GM23338 (cell line): ENCODE data around the gene FKBP2. TPM values are rescaled to one million over a fixed set of nuclear protein-coding genes. Genes with fewer than 3 reads are reported as not detected.

ENCODE experiments used
- ATAC-seq: fragments of 200-7000 bp; cut with Tn5 transposase; 3 replicates; pipeline ENCODE4 v1.9.1; 2020
- DNase-seq: peaks from one replicate; pipeline ENCODE4 v3.0.0-alpha.2; 2015; ENCODE audit warnings: low spot score
- H2AFZ ChIP-seq: fragments of 200-600 bp; sonication (generic); 2 replicates; pipeline ENCODE4 v1.8.0; 2016; ENCODE audit warnings: antibody characterized with exemption, mild to moderate bottlenecking, moderate library complexity
- H3F3A ChIP-seq: fragments of 200-600 bp; sonication (generic); replicated peaks from 2 replicates; pipeline ENCODE4 v1.8.0; 2017; ENCODE audit warnings: antibody characterized with exemption, mixed run types, low read depth
- H3K27ac ChIP-seq: fragments of 200-600 bp; sonication (generic); 2 replicates; pipeline ENCODE4 v1.6.1; 2016; ENCODE audit warnings: low read depth
- H3K27me3 ChIP-seq: fragments of 200-600 bp; sonication (generic); 2 replicates; pipeline ENCODE4 v1.8.0; 2016; ENCODE audit warnings: mild to moderate bottlenecking, mixed run types, moderate library complexity; ENCODE audit not compliant: insufficient read depth
- H3K36me3 ChIP-seq: fragments of 200-600 bp; sonication (generic); 2 replicates; pipeline ENCODE4 v1.8.0; 2016; ENCODE audit warnings: mild to moderate bottlenecking; ENCODE audit not compliant: insufficient read depth
- H3K4me1 ChIP-seq: fragments of 200-600 bp; sonication (generic); 2 replicates; pipeline ENCODE4 v1.8.0; 2016; ENCODE audit warnings: mild to moderate bottlenecking, moderate library complexity; ENCODE audit not compliant: insufficient read depth
- H3K4me2 ChIP-seq: fragments of 200-600 bp; sonication (generic); 2 replicates; pipeline ENCODE4 v1.7.1; 2017; ENCODE audit warnings: mixed run types
- H3K4me3 ChIP-seq: fragments of 200-600 bp; sonication (generic); 2 replicates; pipeline ENCODE4 v1.6.1; 2016; ENCODE audit warnings: mixed run types
- H3K79me2 ChIP-seq: fragments of 200-600 bp; sonication (generic); replicated peaks from 2 replicates; pipeline ENCODE4 v1.8.0; 2017; ENCODE audit warnings: mild to moderate bottlenecking; ENCODE audit not compliant: insufficient read depth
- H3K9me2 ChIP-seq: fragments of 200-600 bp; sonication (generic); 2 replicates; pipeline ENCODE4 v1.8.0; 2017; ENCODE audit not compliant: insufficient read depth
- H4K20me1 ChIP-seq: fragments of 200-600 bp; sonication (generic); replicated peaks from 2 replicates; pipeline ENCODE4 v1.8.0; 2017; ENCODE audit warnings: mild to moderate bottlenecking; ENCODE audit not compliant: insufficient read depth
- H3K27ac Mint-ChIP-seq: 2 replicates; pipeline ENCODE4 v1.8.0; 2020; ENCODE audit warnings: inconsistent platforms, mild to moderate bottlenecking, moderate library complexity, mixed read lengths
- H3K27me3 Mint-ChIP-seq: 3 replicates; pipeline ENCODE4 v1.8.0; 2022; ENCODE audit warnings: low read depth, mild to moderate bottlenecking, moderate library complexity, mixed read lengths, inconsistent platforms; ENCODE audit not compliant: insufficient read depth, poor library complexity
- H3K36me3 Mint-ChIP-seq: 3 replicates; pipeline ENCODE4 v1.8.0; 2021; ENCODE audit warnings: low read depth, mild to moderate bottlenecking, inconsistent platforms, moderate library complexity, mixed read lengths
- H3K4me1 Mint-ChIP-seq: 3 replicates; pipeline ENCODE4 v1.8.0; 2020; ENCODE audit warnings: mild to moderate bottlenecking, inconsistent platforms, mixed read lengths
- H3K4me3 Mint-ChIP-seq: 3 replicates; pipeline ENCODE4 v1.8.0; 2021; ENCODE audit warnings: moderate library complexity, mild to moderate bottlenecking, inconsistent platforms, mixed read lengths
- H3K9me3 Mint-ChIP-seq: 3 replicates; pipeline ENCODE4 v1.8.0; 2020; ENCODE audit warnings: moderate library complexity, mild to moderate bottlenecking, inconsistent platforms, mixed read lengths
- CREB1 ChIP-seq: fragments of 250-450 bp; sonication (Bioruptor Pico); IDR thresholded peaks from 2 replicates; pipeline ENCODE4 v1.5.0; 2020; ENCODE audit warnings: low read depth, mild to moderate bottlenecking, moderate library complexity
- CTCF ChIP-seq, 2 experiments: fragments of 200-600 bp in 1 of 2; sonication (generic) in 1 of 2; conservative IDR thresholded peaks; 2 replicates each; pipeline versions ENCODE4 v1.5.1 to v1.6.1; 2016 to 2017; ENCODE audit warnings: antibody characterized with exemption in 2 of 2, low read depth in 2 of 2, mild to moderate bottlenecking in 2 of 2, moderate library complexity in 1 of 2
- ETS1 ChIP-seq: IDR thresholded peaks from 2 replicates; pipeline ENCODE4 v1.6.1; 2016; ENCODE audit warnings: antibody characterized with exemption
- EZH2 ChIP-seq: fragments of 200-600 bp; sonication (generic); IDR thresholded peaks from one replicate; pipeline ENCODE4 v1.8.0; 2017; ENCODE audit warnings: antibody characterized with exemption, mild to moderate bottlenecking, low read depth; ENCODE audit not compliant: unreplicated experiment
- EZH2phosphoT487 ChIP-seq: fragments of 200-600 bp; sonication (generic); IDR thresholded peaks from one replicate; pipeline ENCODE4 v1.8.1; 2018; ENCODE audit warnings: antibody characterized with exemption; ENCODE audit not compliant: unreplicated experiment
- POLR2AphosphoS5 ChIP-seq: IDR thresholded peaks from 2 replicates; pipeline ENCODE4 v1.6.1; 2016; ENCODE audit warnings: antibody characterized with exemption, low read depth
- REST ChIP-seq: IDR thresholded peaks from one replicate; pipeline ENCODE4 v1.6.1; 2018; ENCODE audit warnings: antibody characterized with exemption; ENCODE audit not compliant: unreplicated experiment
- ZNF114 ChIP-seq: fragments of 250-450 bp; sonication (Bioruptor Pico); IDR thresholded peaks from 2 replicates; pipeline ENCODE4 v1.5.0; 2020; ENCODE audit warnings: mild to moderate bottlenecking, moderate library complexity
- ZNF331 ChIP-seq: fragments of 250-450 bp; sonication (Bioruptor Pico); IDR thresholded peaks from 2 replicates; pipeline ENCODE4 v1.5.0; 2020; ENCODE audit warnings: low read depth, mild to moderate bottlenecking, moderate library complexity
- long read RNA-seq: library from polyadenylated mRNA; unstranded; transcript quantifications from one replicate; pipeline ENCODE4 v2.0.0, GENCODE V29; 2020; ENCODE audit not compliant: unreplicated experiment
- polyA plus RNA-seq: library from polyadenylated mRNA; unstranded; fragments of >200 nt; fragmentation: Nextera tagmentation; extraction: Ambion mirVana; gene quantifications from 2 replicates; pipeline ENCODE4 v1.2.1, GENCODE V29; 2016
- total RNA-seq: library from RNA; depleted of rRNA; stranded (reverse); fragments of >200 nt; shearing (Covaris generic); gene quantifications from 2 replicates; pipeline ENCODE4 v1.2.3, GENCODE V29; 2014; rRNA removed

FKBP2 gene
- total RNA-seq (31.4 and 35.0 TPM in 2 replicates), polyA plus RNA-seq (201 and 221 TPM in 2 replicates)
- long read RNA-seq, transcript FKBP2-201 (6 exons, 657 nt): major isoform, 48 of 62 reads
- long read RNA-seq, partial matches to known transcripts: 4 of 62 reads
- long read RNA-seq, other reads (novel, unspliced or antisense): 5 of 62 reads

- peak within 1 kb of the TSS; percentile 97 for H3K4me3 ChIP-seq
- DNase-seq: peak; percentile 98
- no peaks in the 10 kb centered on the region for H3K36me3 ChIP-seq
- peaks cover 24% of the 10 kb centered on the region for H3K36me3 Mint-ChIP-seq
- peak; percentile 48 for ATAC-seq
- peak within 1 kb of the TSS; percentile 93 for H3K4me3 Mint-ChIP-seq
- H3K4me2 ChIP-seq: peak within 1 kb of the TSS; percentile 96
- H3K4me1 ChIP-seq: peaks cover 17% of the 10 kb centered on the region; the same call in 1 of the 2 replicates
- H3K9me2 ChIP-seq: no peaks in the 10 kb centered on the region
- no peak for TF ChIP-seq REST
- TF ChIP-seq CREB1 (CRISPR knock-in tag): peak; percentile 93
- TF ChIP-seq ETS1: peak; percentile 60; the same call in 1 of the 2 replicates
- peak; percentile 95 for TF ChIP-seq POLR2AphosphoS5
- peaks cover 26% of the 10 kb centered on the region for H3F3A ChIP-seq
- peak within 1 kb of the TSS; percentile 98 for H3K27ac Mint-ChIP-seq
- H3K4me1 Mint-ChIP-seq: peaks cover 27% of the 10 kb centered on the region
- peaks cover 19% of the 10 kb centered on the region for H3K79me2 ChIP-seq
- H3K27ac ChIP-seq: peak within 1 kb of the TSS; percentile 94; the same call in 1 of the 2 replicates
- H3K27me3 Mint-ChIP-seq: peaks cover 28% of the 10 kb centered on the region
- no peak within 1 kb of the TSS; the same call in 1 of the 2 replicates for H2AFZ ChIP-seq
- no peaks in the 10 kb centered on the region for H3K9me3 Mint-ChIP-seq
- H4K20me1 ChIP-seq: no peaks in the 10 kb centered on the region; the same call in 1 of the 2 replicates
- H3K27me3 ChIP-seq: no peaks in the 10 kb centered on the region
Observed at GRCh38 chr11:64240435-64241240, at the start of gene FKBP2. FKBP2 (plus strand) TSS chr11:64241095; CDS start chr11:64242388, 1,293 bp downstream.

GRCh38 chr11:64192434-64192833 is 48.5 kb upstream of the FKBP2 start:
- peaks cover 58% of the 10 kb centered on the region; the same call in 1 of the 2 replicates for H3F3A ChIP-seq
- Mint-ChIP-seq H3K4me3 (no peak overlapping the region), H3K27ac (no peak overlapping the region), H3K4me1 (peaks cover 5% of the 10 kb centered on the region), H3K9me3 (no peaks in the 10 kb centered on the region), H3K36me3 (peaks cover 75% of the 10 kb centered on the region), H3K27me3 (peaks cover 4% of the 10 kb centered on the region)
- peaks cover 75% of the 10 kb centered on the region for H4K20me1 ChIP-seq
- no peaks in the 10 kb centered on the region; the same call in 1 of the 2 replicates for H3K4me1 ChIP-seq
- H3K27me3 ChIP-seq: no peaks in the 10 kb centered on the region
- H3K79me2 ChIP-seq: peaks cover 8% of the 10 kb centered on the region; the same call in 1 of the 2 replicates
- no peak overlapping the region for H3K4me2 ChIP-seq
- DNase-seq: no peak
- no peak for ATAC-seq
- H2AFZ ChIP-seq: no peak overlapping the region
- H3K9me2 ChIP-seq: no peaks in the 10 kb centered on the region
- no peak overlapping the region for H3K4me3 ChIP-seq
- peaks cover 64% of the 10 kb centered on the region for H3K36me3 ChIP-seq
- 0 out of 2 replicates have a peak overlapping the region, but pooled peaks have one; percentile 79 for H3K27ac ChIP-seq
- TF ChIP-seq EZH2: no peak
- no peak for TF ChIP-seq REST
- no peak for TF ChIP-seq ETS1
- no peak for TF ChIP-seq CREB1 (CRISPR knock-in tag)
- TF ChIP-seq ZNF114: no peak
- TF ChIP-seq EZH2phosphoT487: no peak
- TF ChIP-seq ZNF331: no peak
- TF ChIP-seq CTCF (conservative IDR thresholded peaks at IDR 0.05; ENCODE audit: low read depth in 2 of 2): no peak
